Measurements from ENCODE around the gene CD36.

GRCh38 chr7:80635998-80636397, 2.4 kb upstream of the CD36 start:
- TF ChIP-seq, protein P1, sequence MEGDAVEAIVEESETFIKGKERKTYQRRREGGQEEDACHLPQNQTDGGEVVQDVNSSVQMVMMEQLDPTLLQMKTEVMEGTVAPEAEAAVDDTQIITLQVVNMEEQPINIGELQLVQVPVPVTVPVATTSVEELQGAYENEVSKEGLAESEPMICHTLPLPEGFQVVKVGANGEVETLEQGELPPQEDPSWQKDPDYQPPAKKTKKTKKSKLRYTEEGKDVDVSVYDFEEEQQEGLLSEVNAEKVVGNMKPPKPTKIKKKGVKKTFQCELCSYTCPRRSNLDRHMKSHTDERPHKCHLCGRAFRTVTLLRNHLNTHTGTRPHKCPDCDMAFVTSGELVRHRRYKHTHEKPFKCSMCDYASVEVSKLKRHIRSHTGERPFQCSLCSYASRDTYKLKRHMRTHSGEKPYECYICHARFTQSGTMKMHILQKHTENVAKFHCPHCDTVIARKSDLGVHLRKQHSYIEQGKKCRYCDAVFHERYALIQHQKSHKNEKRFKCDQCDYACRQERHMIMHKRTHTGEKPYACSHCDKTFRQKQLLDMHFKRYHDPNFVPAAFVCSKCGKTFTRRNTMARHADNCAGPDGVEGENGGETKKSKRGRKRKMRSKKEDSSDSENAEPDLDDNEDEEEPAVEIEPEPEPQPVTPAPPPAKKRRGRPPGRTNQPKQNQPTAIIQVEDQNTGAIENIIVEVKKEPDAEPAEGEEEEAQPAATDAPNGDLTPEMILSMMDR (IDR thresholded peaks at IDR 0.05): no peak
- TF ChIP-seq POLR2AphosphoS5 (IDR thresholded peaks at IDR 0.05): no peak
- TF ChIP-seq POLR2A (IDR thresholded peaks at IDR 0.05): no peak

All from prostate gland (tissue), 2 donors.